Measurements from ENCODE around the gene TEX51.

DNA sequence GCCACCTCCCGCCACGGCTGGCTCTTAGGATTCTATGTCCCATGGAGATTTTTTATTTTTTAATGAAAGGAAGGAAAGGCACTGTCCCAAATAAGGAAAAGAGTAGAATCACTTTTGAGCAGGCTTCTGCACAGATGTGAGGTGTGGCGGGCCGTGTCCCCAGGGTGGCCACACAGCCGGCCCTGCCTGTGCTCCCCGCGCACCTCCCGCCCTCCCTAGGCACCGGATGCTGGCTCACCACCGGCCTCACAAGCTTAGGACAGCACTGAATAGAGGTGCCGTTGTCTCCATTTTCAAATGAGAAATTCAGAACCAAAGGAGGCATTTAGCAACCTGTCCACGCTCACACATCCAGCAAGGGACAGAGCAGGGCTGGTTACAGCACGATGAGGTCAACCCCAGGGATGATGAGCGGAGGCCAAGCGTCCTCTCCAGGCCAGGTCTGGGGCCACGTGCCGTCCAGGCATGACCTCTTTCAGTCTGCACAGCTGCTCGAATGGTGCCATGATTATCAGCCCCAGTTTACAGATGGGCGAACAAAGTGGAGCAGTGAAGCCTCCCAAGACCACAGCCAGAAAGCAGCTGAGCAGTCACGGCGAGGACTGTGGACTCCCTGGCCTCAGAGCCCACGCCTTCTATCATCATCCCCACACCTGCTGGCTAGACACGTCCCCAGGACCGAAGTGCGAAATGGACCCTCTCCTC is 20.7 kb upstream of the TEX51 start:
- no peak for TF ChIP-seq EZH2 (IDR thresholded peaks at IDR 0.05; ENCODE audit: borderline replicate concordance, low read length)
- TF ChIP-seq, protein P1, sequence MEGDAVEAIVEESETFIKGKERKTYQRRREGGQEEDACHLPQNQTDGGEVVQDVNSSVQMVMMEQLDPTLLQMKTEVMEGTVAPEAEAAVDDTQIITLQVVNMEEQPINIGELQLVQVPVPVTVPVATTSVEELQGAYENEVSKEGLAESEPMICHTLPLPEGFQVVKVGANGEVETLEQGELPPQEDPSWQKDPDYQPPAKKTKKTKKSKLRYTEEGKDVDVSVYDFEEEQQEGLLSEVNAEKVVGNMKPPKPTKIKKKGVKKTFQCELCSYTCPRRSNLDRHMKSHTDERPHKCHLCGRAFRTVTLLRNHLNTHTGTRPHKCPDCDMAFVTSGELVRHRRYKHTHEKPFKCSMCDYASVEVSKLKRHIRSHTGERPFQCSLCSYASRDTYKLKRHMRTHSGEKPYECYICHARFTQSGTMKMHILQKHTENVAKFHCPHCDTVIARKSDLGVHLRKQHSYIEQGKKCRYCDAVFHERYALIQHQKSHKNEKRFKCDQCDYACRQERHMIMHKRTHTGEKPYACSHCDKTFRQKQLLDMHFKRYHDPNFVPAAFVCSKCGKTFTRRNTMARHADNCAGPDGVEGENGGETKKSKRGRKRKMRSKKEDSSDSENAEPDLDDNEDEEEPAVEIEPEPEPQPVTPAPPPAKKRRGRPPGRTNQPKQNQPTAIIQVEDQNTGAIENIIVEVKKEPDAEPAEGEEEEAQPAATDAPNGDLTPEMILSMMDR (IDR thresholded peaks at IDR 0.05; ENCODE audit: low read length): no peak
